GM19452 (cell line): ENCODE data around the gene TMEM40.
"Not testable (repeated sequence)": the region's sequence is repeated elsewhere in the genome, so short reads cannot be mapped to it uniquely, and the experiment has no call there.

Experiments used
- ATAC-seq: cut with Tn5 transposase; IDR thresholded peaks from one replicate; pipeline ENCODE4 v1.9.1; 2021; ENCODE audit not compliant: unreplicated experiment

Gene TMEM40

GRCh38 chr3:12777171-12777570 is 18.1 kb upstream of the TMEM40 start:
- ATAC-seq = no peak

DNA sequence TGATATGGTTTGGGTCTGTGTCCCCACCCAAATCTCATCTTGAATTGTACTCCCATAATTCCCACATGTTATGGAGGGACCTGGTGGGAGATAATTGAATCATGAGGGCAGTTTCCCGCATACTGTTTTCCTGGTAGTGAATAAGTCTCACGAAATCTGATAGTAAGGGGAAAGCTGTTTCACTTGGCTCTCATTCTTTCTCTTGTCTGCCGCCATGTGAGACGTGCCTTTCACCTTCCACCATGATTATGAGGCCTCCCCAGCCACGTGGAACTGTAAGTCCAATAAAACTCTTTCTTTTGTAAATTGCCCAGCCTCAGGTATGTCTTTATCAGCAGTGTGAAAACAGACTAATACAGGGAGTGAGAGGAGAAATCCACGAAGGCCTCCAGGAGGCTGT is 16.9 kb upstream of the TMEM40 start:
- not testable (repeated sequence) for ATAC-seq

DNA sequence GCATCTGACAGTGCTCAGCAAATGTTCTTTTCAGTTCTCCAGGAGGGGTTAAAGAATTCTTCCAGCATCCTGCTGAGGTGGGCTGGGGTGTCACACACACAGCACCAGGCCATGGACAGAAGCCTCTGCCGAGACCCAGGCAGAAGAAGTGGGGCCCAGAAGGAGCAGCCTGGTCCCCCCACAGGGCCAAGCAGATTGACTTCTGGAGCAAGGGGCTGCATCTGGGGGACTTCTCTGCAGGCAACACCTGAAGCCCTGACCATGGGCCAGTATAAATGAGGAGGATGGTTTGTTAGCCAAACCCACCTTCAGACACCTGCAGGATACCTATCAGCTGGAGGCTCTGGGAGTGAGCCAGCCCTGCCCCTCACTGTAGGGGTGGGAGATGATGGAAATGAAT is 16.2 kb upstream of the TMEM40 start:
- no peak for ATAC-seq

GRCh38 chr3:12774619-12775018 is 15.6 kb upstream of the TMEM40 start:
- no peak for ATAC-seq

DNA sequence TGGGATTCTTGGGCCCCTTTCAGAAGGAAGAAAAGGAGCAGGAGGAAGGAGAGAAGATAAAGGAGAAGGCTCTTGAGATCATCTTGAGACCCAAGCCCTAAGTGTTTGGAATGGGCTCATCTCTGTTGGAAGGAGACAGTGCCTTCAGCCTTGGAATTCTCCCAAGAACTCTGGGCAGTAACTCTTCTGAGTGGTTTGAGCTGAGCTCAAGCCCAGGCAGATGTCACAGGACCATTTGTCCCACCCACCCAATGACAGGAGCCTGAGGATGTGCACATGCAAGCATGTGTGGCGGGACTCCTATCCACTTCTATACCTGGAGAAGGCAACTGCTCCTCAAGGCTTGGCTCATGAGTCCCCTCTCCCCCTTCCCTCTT is 14.6 kb upstream of the TMEM40 start:
- ATAC-seq = no peak

DNA sequence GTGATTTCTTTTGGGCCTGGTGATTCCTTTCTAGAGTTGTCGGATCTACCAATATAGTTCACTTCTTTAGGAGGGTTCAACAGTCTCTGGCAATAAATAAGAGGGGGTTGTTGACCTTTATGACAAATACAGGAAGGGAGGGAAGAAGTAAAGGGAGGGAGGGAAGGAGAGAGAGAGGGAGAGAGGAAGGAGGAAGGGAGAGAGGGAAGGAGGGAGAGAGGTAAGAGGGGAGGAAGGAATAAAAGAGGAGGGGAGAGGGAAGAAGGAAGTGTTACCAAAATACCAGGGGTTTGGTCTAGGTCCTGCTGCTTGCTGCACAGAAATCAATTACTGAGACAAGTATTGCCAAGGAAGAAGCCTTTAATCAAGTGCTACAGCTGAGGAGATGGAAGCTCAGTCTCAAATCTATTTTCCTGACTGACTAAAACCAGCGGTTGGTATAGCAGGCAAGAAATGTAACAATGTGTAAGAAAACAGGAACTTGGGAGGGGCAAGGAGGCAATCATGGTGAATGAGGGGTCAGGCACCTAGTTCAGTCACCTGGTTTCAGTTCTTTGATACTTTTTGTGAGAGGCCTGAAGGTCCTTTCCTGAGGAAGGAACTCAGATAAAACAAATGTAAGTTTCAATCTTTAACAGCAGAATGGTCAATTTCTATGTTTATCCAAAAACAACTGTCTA is 14.1 kb upstream of the TMEM40 start:
- ATAC-seq = no peak

- ATAC-seq = no peak
Measured at GRCh38 chr3:12772462-12772861, 13.4 kb upstream of the TMEM40 start.

DNA sequence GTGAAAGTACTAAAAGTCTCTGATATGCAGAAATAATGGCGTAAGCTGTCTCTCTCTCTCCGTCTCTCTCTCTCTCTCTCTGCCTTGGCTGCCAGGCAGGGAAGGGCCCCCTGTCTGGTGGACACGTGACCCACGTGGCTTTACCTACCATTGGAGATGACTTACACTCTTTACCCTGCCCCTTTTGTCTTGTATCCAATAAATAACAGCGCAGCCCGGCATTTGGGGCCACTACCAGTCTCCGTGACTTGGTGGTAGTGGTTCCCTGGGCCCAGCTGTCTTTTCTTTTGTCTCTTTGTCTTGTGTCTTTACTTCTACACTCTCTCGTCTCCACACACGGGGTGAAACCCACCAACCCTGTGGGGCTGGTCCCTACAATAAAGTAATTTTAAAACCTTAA is 12.2 kb upstream of the TMEM40 start:
- no peak for ATAC-seq

DNA sequence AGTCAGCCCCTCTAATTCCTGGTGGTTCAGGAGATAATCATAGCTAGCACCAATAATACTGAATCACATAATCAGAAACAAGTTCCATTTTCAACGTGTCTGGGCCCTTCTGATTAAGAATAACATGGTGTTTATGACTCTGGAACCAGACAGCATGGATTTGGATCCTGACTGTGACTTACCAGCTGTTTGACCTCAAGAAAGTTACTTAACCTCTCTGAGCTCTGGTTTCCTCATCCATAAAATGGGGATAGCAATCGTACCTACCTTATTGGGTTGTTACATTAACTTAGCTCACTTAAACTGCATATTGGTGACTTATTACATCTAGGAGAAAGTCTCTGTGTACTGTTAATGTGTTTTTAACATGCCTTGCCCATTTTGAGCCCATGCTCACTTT is 10.7 kb upstream of the TMEM40 start:
- ATAC-seq = no peak

- no peak for ATAC-seq
Measured at GRCh38 chr3:12768579-12769527, 9.8 kb upstream of the TMEM40 start.

DNA sequence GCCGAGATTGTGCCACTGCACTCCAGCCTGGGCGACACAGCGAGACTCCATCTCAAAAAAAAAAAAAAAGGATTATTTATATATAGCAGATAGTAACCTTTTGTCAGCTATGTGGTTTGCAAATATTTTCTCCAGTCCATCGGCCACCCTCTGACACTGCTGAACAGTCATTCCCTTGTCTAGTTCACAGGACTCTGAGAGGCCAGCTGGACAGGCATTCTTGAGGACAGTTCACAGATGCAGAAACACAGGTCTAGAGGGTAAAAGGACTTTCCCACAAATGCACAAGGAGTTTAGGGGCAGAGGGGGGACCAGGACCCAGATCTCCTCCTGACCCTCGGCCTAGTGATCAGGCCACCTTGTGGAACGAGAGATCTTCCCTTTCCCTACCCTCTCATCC is 7.5 kb upstream of the TMEM40 start:
- no peak for ATAC-seq

DNA sequence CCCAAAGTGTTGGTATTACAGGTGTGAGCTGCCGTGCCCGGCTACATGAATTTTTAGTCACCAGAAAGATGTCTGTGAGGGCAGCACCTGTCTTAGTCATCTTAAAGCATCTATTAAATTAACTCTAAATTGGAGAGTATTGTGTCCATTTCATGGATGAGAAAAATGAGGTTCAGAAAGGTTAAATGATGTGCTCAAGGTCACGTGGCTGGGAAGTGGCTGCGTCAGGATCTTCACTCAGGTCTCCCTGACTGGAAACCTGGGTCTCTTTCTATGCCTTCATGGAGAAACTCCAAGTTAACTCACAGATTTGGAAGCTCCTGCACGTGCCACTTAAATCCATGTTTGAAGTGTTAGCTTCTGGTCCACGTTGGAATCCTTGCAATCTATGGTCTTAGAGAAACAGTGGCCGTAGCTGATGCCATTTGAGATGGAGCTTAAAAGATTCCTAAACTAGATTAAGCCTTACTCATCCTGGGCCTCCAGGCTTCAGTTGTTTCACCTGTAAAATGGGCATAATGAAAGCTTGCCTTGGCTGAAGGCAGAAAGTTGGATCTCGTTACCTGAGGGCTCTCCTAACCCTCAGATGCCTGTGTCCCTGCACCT is 5.2 kb upstream of the TMEM40 start:
- ATAC-seq = no peak

- ATAC-seq = no peak
Measured at GRCh38 chr3:12759693-12760565, 870 bp upstream of the TMEM40 start.

DNA sequence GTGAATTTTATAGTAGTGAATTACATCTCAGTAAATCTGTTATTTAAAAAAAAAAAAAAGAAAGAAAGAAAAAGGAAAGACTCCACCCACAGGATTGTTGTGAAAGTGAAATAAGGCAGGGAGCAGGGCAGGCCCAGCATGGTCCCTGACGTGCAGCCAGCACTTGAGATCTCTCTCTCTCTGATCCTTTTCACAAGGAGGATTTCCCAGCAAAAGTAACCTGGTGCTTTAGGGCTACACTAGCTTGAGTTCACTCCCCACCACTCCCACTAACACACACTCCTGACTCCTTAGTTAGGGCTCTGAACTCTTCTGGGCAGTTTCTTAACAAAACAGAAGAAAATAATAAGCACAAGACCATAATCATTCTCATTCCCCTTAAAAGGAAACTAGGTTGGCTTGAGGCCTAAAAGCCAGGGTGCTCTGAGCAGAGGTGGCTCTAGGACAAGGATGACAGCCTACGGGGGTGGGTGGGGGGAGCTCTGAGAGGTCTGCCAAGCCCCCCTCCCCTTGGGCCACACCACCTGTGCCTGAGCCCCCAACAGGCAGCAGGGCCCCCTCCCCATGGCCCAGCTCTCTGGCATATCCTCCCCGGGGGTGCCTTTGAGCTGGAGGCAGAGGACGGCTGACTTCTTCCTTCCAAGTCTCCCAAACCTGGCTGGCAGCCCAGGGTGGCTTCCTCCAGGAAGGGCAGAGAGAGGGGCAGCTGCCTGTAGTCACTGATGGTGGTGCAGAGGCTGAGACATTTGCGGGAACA is 856 bp downstream of the TMEM40 start:
- no peak for ATAC-seq

DNA sequence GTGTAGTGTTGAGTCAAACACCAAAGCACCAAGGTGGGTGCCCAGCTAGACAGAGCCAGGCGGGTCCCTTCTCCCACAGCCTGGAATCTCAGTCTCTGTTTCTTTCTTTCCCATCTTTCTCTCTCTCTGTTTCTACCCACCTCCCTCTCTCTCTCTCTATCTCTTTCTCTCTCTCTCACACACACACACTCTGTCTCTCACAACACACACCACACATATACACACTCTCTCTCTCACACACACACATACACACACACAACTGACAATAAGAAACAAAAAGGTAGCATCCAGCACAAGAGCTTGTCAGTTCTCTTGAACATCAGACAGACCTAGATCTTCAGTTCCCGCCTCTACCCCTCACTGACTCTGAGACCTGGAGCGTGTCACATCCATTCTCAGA is 2.4 kb downstream of the TMEM40 start:
- no peak for ATAC-seq

DNA sequence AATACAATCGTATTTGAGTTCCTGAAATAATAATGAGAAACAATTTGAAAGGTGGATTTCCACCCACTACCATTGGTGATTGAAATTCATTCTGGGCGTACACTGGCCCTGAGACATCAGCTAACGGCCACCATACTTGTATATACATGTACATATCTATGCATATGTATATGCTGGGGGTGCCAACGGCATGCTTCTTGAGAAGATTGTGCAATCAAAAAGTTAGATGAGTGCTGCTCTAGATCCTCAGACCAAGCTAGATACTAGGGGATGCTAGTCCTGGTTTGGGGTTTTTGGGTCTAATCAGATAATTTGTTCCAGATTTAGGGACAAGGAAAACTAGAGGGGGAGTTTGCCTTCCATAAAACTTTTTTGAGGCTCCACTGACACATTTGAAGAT is 2.9 kb downstream of the TMEM40 start:
- no peak for ATAC-seq

GRCh38 chr3:12755754-12756153 is 3.3 kb downstream of the TMEM40 start:
- no peak for ATAC-seq

DNA sequence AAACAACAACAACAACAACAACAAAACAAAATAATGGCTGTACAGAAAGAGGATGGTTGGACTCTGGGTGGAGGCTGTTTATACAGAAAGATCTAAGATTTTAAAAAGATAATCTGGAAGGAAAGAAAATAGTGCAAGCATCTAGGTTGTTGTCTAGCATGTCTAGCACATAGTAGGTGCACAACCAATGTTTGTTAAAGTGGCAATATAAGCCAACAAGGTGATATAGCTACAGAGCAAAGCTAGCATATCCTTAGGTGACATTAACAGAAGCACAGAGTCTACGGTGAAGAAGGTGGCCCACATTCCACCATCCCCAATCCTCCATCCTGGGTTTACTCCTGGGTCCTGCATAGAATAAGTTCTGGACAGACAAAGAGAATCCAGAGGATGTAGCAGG is 4.7 kb downstream of the TMEM40 start:
- ATAC-seq = no peak

- ATAC-seq = no peak
Measured at GRCh38 chr3:12753275-12754028, 5.6 kb downstream of the TMEM40 start.

GRCh38 chr3:12752809-12753208 is 6.2 kb downstream of the TMEM40 start:
- no peak for ATAC-seq
